GM12891 (cell line): ENCODE results near the gene TOR1B.

Experiments
- POLR2A ChIP-seq: IDR thresholded peaks from 2 replicates; pipeline ENCODE4 v1.6.1; 2011; ENCODE audit warnings: low read depth, low read length, control low read depth
- POLR2AphosphoS5 ChIP-seq: IDR thresholded peaks from 2 replicates; pipeline ENCODE4 v1.6.1; 2011; ENCODE audit warnings: low read depth, low read length, control low read depth
- POU2F2 ChIP-seq: IDR thresholded peaks from 2 replicates; pipeline ENCODE4 v1.6.1; 2011; ENCODE audit warnings: low read depth, mild to moderate bottlenecking, control low read depth, low read length, moderate library complexity
- SPI1 ChIP-seq: IDR thresholded peaks from 2 replicates; pipeline ENCODE4 v1.6.1; 2011; ENCODE audit warnings: low read depth, low read length, control low read depth
- TAF1 ChIP-seq: IDR thresholded peaks from 2 replicates; pipeline ENCODE4 v1.6.1; 2011; ENCODE audit warnings: low read depth, low read length, control low read depth

DNA sequence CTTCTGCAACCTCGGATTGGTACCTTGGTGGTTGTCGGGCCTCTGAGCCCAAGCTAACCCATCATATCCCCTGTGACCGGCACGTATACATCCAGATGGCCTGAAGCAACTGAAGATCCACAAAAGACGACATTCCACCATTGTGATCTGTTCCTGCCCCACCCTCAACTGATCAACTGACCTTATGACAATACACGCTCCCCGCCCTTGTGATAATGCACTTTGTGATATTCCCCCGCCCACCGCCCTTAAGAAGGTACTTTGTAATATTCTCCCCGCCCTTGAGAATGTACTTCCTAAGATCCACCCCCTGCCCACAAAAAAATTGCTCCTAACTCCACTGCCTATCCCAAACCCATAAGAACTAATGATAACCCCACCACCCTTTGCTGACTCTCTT lies 16.5 kb upstream of the TOR1B start:
- TF ChIP-seq POLR2A (no peak), TAF1 (no peak), POLR2AphosphoS5 (no peak), POU2F2 (no peak), SPI1 (no peak)
